Ovary (tissue), 1 donor: ENCODE results near the gene CAPZB.
"Not testable (repeated sequence)": the region's sequence is repeated elsewhere in the genome, so short reads cannot be mapped to it uniquely, and the experiment has no call there.

Experiments used
- EP300 ChIP-seq: sonication (generic); formaldehyde crosslinking; IDR thresholded peaks from one replicate; pipeline ENCODE4 v1.6.1; 2017; ENCODE audit warnings: antibody characterized with exemption
- POLR2A ChIP-seq: fragments of 450-650 bp; IDR thresholded peaks from one replicate; pipeline ENCODE4 v1.6.1; 2017; ENCODE audit warnings: antibody characterized with exemption, mild to moderate bottlenecking, moderate library complexity

DNA sequence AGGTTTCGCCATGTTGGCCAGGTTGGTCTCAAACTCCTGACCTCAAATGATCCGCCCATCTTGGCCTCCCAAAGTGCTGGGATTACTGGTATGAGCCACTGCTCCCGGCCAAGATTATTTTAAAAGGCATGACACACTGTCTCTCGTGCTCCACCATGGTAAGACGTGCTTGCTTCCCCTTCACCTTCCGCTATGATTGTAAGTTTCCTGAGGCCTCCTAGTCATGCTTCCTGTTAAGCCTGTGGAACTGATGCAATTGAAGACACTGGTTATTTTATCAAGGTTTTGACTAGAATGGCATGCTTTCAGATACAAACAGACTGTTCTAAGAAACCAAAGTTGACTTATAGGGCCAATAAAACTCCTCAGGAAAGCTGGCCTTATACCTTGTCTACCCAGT, 16.9 kb upstream of the CAPZB start:
- TF ChIP-seq POLR2A, EP300: not testable (repeated sequence)
